BJ (cell line): ENCODE measurements around the gene STX10. TPM values are rescaled to one million over a fixed set of nuclear protein-coding genes. Genes with fewer than 3 reads are reported as not detected.

ENCODE experiments used
- CTCF ChIA-PET: fragments of 350-600 bp; formaldehyde crosslinking; extraction: SDS; loops from one replicate; lab custom pipeline; 2021; ENCODE audit warnings: antibody characterized with exemption, inconsistent platforms; lab: Yijun Ruan, JAX
- POLR2A ChIA-PET: fragments of 300-600 bp; sonication (Branson Sonifier 250); formaldehyde crosslinking; extraction: SDS; loops from one replicate; lab custom pipeline; 2021; ENCODE audit warnings: antibody characterized with exemption; lab: Charles Lee
- DNase-seq: peaks from one replicate; pipeline ENCODE4 v3.0.0-alpha.2; 2011; ENCODE audit warnings: low read depth
- H3K27me3 ChIP-seq: 2 replicates; pipeline ENCODE4 v1.6.0; 2011; ENCODE audit warnings: low read length; ENCODE audit not compliant: control insufficient read depth, insufficient read depth
- H3K36me3 ChIP-seq: 2 replicates; pipeline ENCODE4 v1.5.1; 2011; ENCODE audit warnings: low read length; ENCODE audit not compliant: control insufficient read depth, insufficient read depth
- H3K4me3 ChIP-seq: 2 replicates; pipeline ENCODE4 v1.5.1; 2011; ENCODE audit warnings: low read depth, mild to moderate bottlenecking, control low read depth, low read length
- CTCF ChIP-seq: IDR thresholded peaks from 2 replicates; pipeline ENCODE4 v1.5.1; 2011; ENCODE audit warnings: low read depth, mild to moderate bottlenecking, control low read depth, inconsistent platforms, low read length, moderate library complexity; ENCODE audit not compliant: insufficient read depth
- polyA plus RNA-seq: library from polyadenylated mRNA; depleted of rRNA; stranded (reverse); fragments of >200 nt; gene quantifications from 2 replicates; pipeline ENCODE4 v1.2.3, GENCODE V29; 2011

Gene STX10
- polyA plus RNA-seq, 1 experiment = 73.1 TPM

GRCh38 chr19:13135068-13136062 is 14.8 kb downstream of the STX10 start:
- CTCF ChIA-PET = interaction anchor here (1.2 to 1.6 kb wide), 4 partner anchors 16 to 170 kb away, joined by 3 to 5 read pairs (median 3); no protein-coding TSS in a partner anchor
- POLR2A ChIA-PET = no interaction called here
- TF ChIP-seq CTCF = no peak
- H3K4me3 ChIP-seq = no peak overlapping the region
- H3K27me3 ChIP-seq = no peaks in the 10 kb centered on the region
- DNase-seq = no peak
- peaks cover 38% of the 10 kb centered on the region for H3K36me3 ChIP-seq

DNA sequence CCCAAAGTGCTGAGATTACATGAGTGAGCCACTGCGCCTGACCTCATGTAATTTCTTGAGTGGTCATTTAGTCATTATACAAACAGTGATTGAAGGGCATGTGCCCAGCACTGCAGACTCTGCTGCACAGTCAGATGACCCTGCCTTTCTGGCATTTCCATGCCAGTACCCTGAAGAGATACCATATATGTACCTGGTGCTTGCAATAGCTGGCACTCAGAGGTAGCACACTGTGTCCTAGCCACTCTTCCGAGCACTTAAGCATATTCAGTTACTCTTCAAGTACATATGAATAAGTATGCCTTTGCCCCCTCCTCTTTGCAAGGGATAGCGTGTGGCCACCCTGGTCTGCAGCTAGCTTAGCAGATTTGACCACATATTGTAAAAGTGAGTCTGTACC is 15.5 kb downstream of the STX10 start:
- no peak for TF ChIP-seq CTCF
- H3K36me3 ChIP-seq = peaks cover 38% of the 10 kb centered on the region
- POLR2A ChIA-PET = no interaction called here
- CTCF ChIA-PET = interaction anchor here (0.9 to 1.6 kb wide), 4 partner anchors 9 to 169 kb away, joined by 3 to 5 read pairs (median 3); no protein-coding TSS in a partner anchor
- no peak for DNase-seq
- H3K4me3 ChIP-seq = no peak overlapping the region
- H3K27me3 ChIP-seq = no peaks in the 10 kb centered on the region

DNA sequence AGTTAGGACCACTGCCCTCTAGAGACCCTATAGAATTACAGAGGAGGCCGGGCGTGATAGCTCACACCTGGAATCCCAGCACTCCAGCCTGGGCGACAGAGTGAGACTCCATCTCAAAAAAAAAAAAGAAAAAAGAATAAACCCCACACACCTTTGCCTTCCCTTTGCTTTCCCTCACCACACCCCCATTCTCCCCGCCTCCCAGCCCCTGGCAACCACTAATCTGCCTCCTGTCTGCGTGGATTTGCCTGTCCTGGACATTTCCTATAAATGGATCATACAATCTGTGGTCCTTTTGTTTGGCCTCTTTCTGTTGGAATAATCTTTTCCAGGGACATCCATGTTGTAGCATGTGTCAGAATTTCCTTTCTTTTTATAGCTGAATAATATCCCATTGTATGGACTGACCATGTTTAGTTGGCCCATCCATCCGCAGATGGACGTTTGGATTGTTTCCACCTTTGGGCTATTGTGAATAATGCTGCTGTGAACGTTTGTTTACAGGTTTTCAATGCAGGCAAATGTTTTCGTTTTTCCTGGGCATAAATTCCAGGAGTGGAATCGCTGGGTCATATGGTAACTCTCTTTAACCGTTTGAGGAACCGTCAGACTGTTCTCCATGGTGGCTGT is 16.8 kb downstream of the STX10 start:
- no peak for TF ChIP-seq CTCF
- ChIA-PET POLR2A (no interaction called here), CTCF (interaction anchor here (1.6 kb wide), 1 partner anchor 156 kb away, joined by 3 read pairs; no protein-coding TSS in a partner anchor)
- DNase-seq = no peak
- Histone ChIP-seq H3K4me3 (no peak overlapping the region), H3K36me3 (peaks cover 31% of the 10 kb centered on the region), H3K27me3 (no peaks in the 10 kb centered on the region)

DNA sequence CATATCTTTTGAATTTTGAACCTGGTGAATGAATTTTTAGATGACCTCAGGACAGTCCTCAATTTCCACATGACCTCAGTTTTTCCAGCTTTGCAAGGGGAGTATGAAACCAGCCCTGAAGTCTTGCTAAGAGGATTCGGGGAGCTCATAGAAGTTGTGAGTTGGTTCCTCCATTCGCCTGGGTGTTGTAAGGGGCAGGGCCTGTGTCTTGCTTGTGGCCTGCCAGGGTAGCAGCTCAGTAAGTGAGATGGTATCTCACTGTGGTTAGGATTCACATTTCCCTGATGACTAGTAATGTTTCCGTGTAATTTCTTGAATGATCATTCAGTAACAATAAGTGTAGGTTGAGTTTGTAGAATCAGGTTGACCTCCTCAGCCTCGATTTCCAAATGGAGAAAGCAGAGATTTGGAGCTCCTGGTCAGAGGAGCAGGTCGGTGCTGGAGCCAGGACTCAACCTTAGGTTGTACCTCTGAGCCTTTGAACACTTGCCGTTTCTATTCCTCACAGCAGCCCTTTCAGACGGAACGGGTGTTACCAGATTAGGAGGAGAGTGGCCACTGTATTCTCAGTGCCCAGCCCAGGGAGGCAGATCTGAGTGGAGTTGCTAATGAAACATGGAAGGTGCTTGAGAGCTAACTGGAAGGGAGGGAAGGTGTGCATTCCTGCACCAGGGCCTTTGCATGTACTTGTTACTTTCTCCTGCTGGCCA is 17.5 kb downstream of the STX10 start:
- Histone ChIP-seq H3K4me3 (no peak overlapping the region), H3K36me3 (peaks cover 25% of the 10 kb centered on the region), H3K27me3 (no peaks in the 10 kb centered on the region)
- ChIA-PET CTCF (no interaction called here), POLR2A (no interaction called here)
- no peak for DNase-seq
- TF ChIP-seq CTCF = no peak
